T-helper 22 cell (primary cell): ENCODE results near the gene CDR2.
"Not testable (repeated sequence)": the region's sequence is repeated elsewhere in the genome, so short reads cannot be mapped to it uniquely, and the experiment has no call there.

Experiments used
- DNase-seq: peaks from one replicate; pipeline ENCODE4 v3.0.0-alpha.2; 2020; ENCODE audit warnings: low read depth

The CDR2 gene

GRCh38 chr16:22374311-22375116, at the start of gene CDR2:
Gene CDR2 (minus strand): TSS chr16:22374619. CDS start chr16:22374309, 310 bp downstream.
- DNase-seq: peak; percentile 97

GRCh38 chr16:22423716-22424115, 49.3 kb upstream of the CDR2 start:
- no peak for DNase-seq

- no peak for DNase-seq
Measured at GRCh38 chr16:22421136-22421535, 46.7 kb upstream of the CDR2 start.

- no peak for DNase-seq
Measured at GRCh38 chr16:22420606-22421135, 46.3 kb upstream of the CDR2 start.

GRCh38 chr16:22419908-22420307, 45.5 kb upstream of the CDR2 start:
- no peak for DNase-seq

DNA sequence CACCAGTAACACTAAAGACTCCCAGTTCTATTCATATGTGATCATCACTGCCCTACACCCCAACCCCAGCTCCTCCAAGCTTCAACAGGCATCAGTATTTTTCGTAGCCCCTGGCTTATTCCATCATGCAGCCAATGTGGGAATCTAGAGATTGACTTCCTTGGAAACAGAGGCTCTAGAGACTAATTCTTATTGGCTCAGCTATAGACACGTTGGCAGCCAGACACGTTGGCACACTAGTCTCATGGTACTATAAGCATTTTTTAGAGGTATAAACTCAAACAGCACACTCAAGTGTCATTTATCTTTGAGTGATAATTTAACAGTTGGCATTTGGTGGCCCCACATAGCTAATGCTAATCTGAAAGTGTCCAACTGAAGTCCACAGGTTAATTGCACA, 44.4 kb upstream of the CDR2 start:
- no peak for DNase-seq

GRCh38 chr16:22417798-22418197, 43.4 kb upstream of the CDR2 start:
- DNase-seq: not testable (repeated sequence)

GRCh38 chr16:22417019-22417418, 42.6 kb upstream of the CDR2 start:
- DNase-seq: no peak

- DNase-seq: no peak
Measured at GRCh38 chr16:22413819-22414218, 39.4 kb upstream of the CDR2 start.

DNA sequence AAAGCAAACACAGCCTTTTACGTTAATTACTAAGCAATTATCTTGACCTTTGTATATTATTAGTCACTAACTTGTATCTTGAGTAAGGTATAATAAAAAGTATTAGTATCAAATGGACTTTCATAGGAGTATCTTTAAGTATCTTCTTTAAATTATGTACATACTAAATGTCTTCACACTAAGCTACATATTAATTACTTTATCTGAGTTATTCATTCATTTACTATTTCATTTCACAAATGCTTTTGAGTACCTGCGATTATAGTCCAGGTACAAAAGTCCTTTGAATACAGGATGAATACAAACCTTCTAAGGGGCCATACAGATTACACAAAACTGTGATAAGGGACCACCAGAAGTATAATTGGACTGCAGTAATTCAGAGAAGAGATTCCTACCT, 33.1 kb upstream of the CDR2 start:
- DNase-seq: no peak

DNA sequence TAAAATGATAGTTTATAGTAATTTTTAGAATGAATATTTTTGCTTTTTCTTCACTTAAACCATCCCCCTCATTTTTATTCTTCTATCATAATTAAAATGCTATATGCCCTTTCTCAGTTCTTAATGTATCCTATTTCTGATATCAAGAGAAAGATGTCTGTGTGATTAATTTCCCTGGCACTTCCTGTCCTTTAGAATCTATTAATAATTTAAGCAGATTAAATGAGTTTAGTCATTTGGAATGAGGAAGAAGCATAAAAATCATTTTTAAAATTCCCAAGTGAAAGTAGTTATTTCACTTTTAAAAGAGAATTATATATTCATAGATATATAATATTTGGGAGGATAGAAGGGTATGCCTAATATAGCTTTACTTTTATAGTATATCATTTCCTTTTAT, 27.8 kb upstream of the CDR2 start:
- no peak for DNase-seq

DNA sequence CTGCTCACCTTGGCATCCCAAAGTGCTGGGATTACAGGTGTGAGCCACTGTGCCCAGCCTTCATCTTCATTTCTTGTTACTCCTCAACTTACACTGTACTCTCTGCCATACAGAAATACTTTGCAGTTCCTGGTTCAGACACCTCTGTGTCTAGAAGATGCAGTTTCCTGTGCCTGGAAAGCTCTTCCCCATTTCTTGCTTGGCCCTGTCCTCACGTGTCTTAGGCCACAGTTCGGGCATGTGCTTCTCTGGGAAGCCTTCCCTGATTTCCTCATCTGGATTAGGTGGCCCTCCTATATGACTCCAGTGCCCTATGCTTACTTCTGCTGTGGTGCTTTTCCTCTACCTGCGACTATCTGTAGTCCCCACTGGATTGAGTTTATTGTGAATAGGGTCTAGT, 26.5 kb upstream of the CDR2 start:
- no peak for DNase-seq

- no peak for DNase-seq
Measured at GRCh38 chr16:22397931-22398330, 23.5 kb upstream of the CDR2 start.

DNA sequence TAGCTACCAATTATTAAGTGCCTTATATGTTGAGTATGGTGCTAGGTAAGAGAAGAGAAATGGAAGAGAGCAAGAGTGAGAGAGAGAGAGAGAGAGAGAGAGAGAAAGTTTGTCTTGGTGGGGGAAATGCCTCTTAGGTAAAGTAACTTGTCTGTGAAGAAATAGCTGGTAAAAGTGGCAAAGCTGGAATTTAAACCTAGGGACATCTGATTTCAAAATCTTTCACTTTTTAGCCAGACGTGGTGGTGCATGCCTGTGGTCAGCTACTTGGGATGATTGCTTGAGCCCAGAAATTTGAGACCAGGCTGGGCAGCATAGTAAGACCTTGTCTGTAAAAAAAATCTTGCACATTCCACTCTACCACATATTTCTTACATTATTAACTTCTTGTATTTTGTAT, 23.0 kb upstream of the CDR2 start:
- DNase-seq: no peak

GRCh38 chr16:22395960-22396359, 21.5 kb upstream of the CDR2 start:
- DNase-seq: no peak

GRCh38 chr16:22394121-22394520, 19.7 kb upstream of the CDR2 start:
- DNase-seq: no peak

DNA sequence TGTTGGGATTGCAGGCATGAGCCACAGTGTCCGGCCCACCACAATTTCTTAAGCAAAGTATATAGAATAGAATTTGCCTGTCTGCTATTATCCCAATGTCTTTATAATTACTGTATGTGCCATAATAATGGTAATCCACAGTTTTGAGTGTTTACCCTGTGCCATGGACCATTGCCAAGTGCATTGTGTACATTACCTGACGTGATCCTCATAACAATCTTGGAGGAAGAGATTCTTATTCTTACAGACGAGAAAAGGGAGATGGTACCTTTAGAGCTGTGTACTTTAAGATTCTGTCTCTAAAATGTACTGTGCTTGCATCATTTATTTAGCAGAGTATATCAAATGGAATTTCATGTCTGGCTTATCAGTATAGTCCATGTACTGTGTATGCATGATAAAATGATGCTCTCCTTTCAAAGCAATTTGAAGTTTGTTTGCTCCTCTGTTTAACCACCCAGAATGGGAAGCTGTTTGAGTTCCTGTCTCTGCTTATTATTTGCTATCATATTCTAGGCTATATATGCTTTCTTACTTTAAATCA, 13.8 kb upstream of the CDR2 start:
- no peak for DNase-seq

GRCh38 chr16:22386976-22387375, 12.6 kb upstream of the CDR2 start:
- no peak for DNase-seq

- DNase-seq: no peak
Measured at GRCh38 chr16:22385196-22385595, 10.8 kb upstream of the CDR2 start.

- DNase-seq: no peak
Measured at GRCh38 chr16:22383827-22384226, 9.4 kb upstream of the CDR2 start.

DNA sequence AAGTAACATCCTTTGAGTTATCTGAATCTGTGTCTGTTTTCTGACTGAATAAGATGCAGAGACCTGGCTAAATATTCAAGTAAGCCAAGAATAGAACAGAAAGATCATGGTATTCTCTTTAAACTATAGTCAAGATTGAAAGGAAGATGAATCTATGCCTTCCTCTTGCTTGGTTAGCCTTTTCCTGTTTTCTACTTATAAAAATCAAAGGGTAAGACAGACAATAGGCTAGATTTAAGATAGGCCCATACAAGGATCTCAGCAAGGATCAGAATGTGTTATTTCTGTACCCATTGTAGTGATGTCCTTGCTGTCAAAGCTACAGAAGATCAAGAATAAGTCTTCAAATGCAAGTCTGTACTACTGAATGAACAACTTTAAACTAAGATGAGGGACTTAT, 7.0 kb upstream of the CDR2 start:
- no peak for DNase-seq

- no peak for DNase-seq
Measured at GRCh38 chr16:22380529-22380928, 6.1 kb upstream of the CDR2 start.

- no peak for DNase-seq
Measured at GRCh38 chr16:22379656-22380055, 5.2 kb upstream of the CDR2 start.
